B cell (primary cell): ENCODE measurements around the gene SNTB2. TPM values are rescaled to one million over a fixed set of nuclear protein-coding genes. Genes with fewer than 3 reads are reported as not detected.

Experiments used
- ATAC-seq: fragments of 200-7000 bp; cut with Tn5 transposase; one replicate; pipeline ENCODE4 v1.10.0; 2021; ENCODE audit warnings: low read depth, mild to moderate bottlenecking, moderate number of reproducible peaks, moderate library complexity
- CTCF ChIA-PET: fragments of 350-600 bp; sonication (Branson Sonifier 250); formaldehyde crosslinking; loops from one replicate; lab custom pipeline; 2021; ENCODE audit warnings: antibody characterized with exemption, inconsistent platforms; lab: Charles Lee
- POLR2A ChIA-PET: fragments of 350-600 bp; sonication (Branson Sonifier 250); formaldehyde crosslinking; loops from one replicate; lab custom pipeline; 2021; ENCODE audit warnings: antibody characterized with exemption; lab: Charles Lee
- DNase-seq: peaks from one replicate; pipeline ENCODE4 v3.0.0; 2013
- H2AFZ ChIP-seq: 2 replicates; pipeline ENCODE4 v1.6.1; 2012; ENCODE audit warnings: mild to moderate bottlenecking, low read depth, low read length; ENCODE audit not compliant: insufficient read depth, poor library complexity, severe bottlenecking
- H3K27ac ChIP-seq, 2 donors: 1 replicate in 1 of 2; 2 replicates in 1 of 2; pipeline ENCODE4 v1.5.1; 2012 to 2013; ENCODE audit warnings: low read length in 2 of 2, mild to moderate bottlenecking in 2 of 2, moderate library complexity in 1 of 2
- H3K27me3 ChIP-seq, 4 experiments: fragments of 200-600 bp in 1 of 4; sonication (generic) in 1 of 4; replicated peaks in 1 of 4; 1 replicate in 2 of 4; 2 replicates in 2 of 4; pipeline versions ENCODE4 v1.6.1 to v1.7.0; 2013 to 2016; ENCODE audit warnings: low read length in 3 of 4, mild to moderate bottlenecking in 2 of 4, mixed read lengths in 1 of 4, moderate library complexity in 1 of 4; ENCODE audit not compliant: insufficient read depth in 4 of 4, control insufficient read depth in 3 of 4; ENCODE audit errors: control extremely low read depth in 1 of 4
- H3K36me3 ChIP-seq, 2 experiments: replicated peaks in 1 of 2; 1 replicate in 1 of 2; 2 replicates in 1 of 2; pipeline versions ENCODE4 v1.6.1 to v1.7.1; 2013; ENCODE audit warnings: low read length in 1 of 2; ENCODE audit not compliant: insufficient read depth in 2 of 2, control insufficient read depth in 1 of 2; ENCODE audit errors: control extremely low read depth in 1 of 2, extremely low read depth in 1 of 2
- H3K4me1 ChIP-seq, 2 donors: fragments of 200-600 bp in 1 of 2; sonication (generic) in 1 of 2; 1 replicate in 1 of 2; 2 replicates in 1 of 2; pipeline versions ENCODE4 v1.5.1 to v1.6.1; 2013 to 2017; ENCODE audit warnings: low read length in 2 of 2; ENCODE audit not compliant: control insufficient read depth in 2 of 2, insufficient read depth in 2 of 2
- H3K4me2 ChIP-seq: replicated peaks from 2 replicates; pipeline ENCODE3; 2012; ENCODE audit warnings: mild to moderate bottlenecking, low read depth, low read length; ENCODE audit not compliant: poor library complexity, severe bottlenecking
- H3K4me3 ChIP-seq, 5 experiments: fragments of 200-600 bp in 1 of 5; sonication (generic) in 1 of 5; 1 replicate in 3 of 5; 2 replicates in 2 of 5; pipeline versions ENCODE4 v1.5.1 to v1.7.0; 2011 to 2016; ENCODE audit warnings: low read length in 4 of 5, mild to moderate bottlenecking in 4 of 5, low read depth in 2 of 5, control low read depth in 1 of 5, moderate library complexity in 1 of 5; ENCODE audit not compliant: insufficient read depth in 1 of 5; ENCODE audit errors: control extremely low read depth in 1 of 5, extremely low read depth in 1 of 5
- H3K79me2 ChIP-seq: fragments of 200-600 bp; sonication (generic); one replicate; pipeline ENCODE4 v1.6.0; 2016; ENCODE audit warnings: low read length; ENCODE audit not compliant: control insufficient read depth, insufficient read depth
- H3K9ac ChIP-seq: fragments of 200-600 bp; sonication (generic); 2 replicates; pipeline ENCODE4 v1.6.1; 2017; ENCODE audit warnings: mild to moderate bottlenecking, low read length, moderate library complexity
- H3K9me3 ChIP-seq, 3 donors: one replicate each; pipeline versions ENCODE4 v1.6.1 to v1.7.1; 2013; ENCODE audit warnings: low read length in 2 of 3; ENCODE audit not compliant: control insufficient read depth in 2 of 3, insufficient read depth in 1 of 3; ENCODE audit errors: control extremely low read depth in 1 of 3
- H4K20me1 ChIP-seq: 2 replicates; pipeline ENCODE4 v1.6.0; 2012; ENCODE audit warnings: mild to moderate bottlenecking, low read length; ENCODE audit not compliant: insufficient read depth, control insufficient read depth, poor library complexity, severe bottlenecking
- H3K27ac Mint-ChIP-seq: one replicate; pipeline ENCODE4 v1.8.0; 2021; ENCODE audit warnings: mixed read lengths
- H3K27me3 Mint-ChIP-seq: one replicate; pipeline ENCODE4 v1.8.0; 2021; ENCODE audit warnings: mixed read lengths
- H3K4me1 Mint-ChIP-seq: one replicate; pipeline ENCODE4 v1.8.0; 2021; ENCODE audit warnings: mixed read lengths
- H3K4me3 Mint-ChIP-seq: one replicate; pipeline ENCODE4 v1.8.0; 2021; ENCODE audit warnings: mixed read lengths
- H3K9me3 Mint-ChIP-seq: one replicate; pipeline ENCODE4 v1.8.0; 2022; ENCODE audit warnings: mixed read lengths; ENCODE audit not compliant: insufficient read depth
- CTCF ChIP-seq: fragments of 200-600 bp; IDR thresholded peaks from one replicate; pipeline ENCODE4 v1.8.0; 2022; ENCODE audit warnings: antibody characterized with exemption, mild to moderate bottlenecking
- EZH2 ChIP-seq: IDR thresholded peaks from 2 replicates; pipeline ENCODE4 v1.6.1; 2012; ENCODE audit warnings: borderline replicate concordance, low read depth, mild to moderate bottlenecking, moderate library complexity, low read length; ENCODE audit not compliant: insufficient read depth, poor library complexity, severe bottlenecking
- WGBS: methylation state at CpG from one replicate; pipeline ENCODE4 v1.1.5; 2013; ENCODE audit warnings: missing lambda C conversion rate; ENCODE audit not compliant: insufficient coverage; 5-methylcytosine and 5-hydroxymethylcytosine counted together
- intact Hi-C: fragments of 100-400 bp; cut with micrococcal nuclease; formaldehyde crosslinking; loops from one replicate; pipeline ENCODE4 v1.10.0; 2022
- polyA plus RNA-seq: library from polyadenylated mRNA; depleted of rRNA; stranded (reverse); fragments of >200 nt; gene quantifications from 2 replicates; pipeline ENCODE4 v1.2.3, GENCODE V29; 2012
- total RNA-seq, 2 donors: library from RNA; stranded (reverse); fragments of 120-200 nt in 1 of 2; gene quantifications; 1 replicate in 1 of 2; 2 replicates in 1 of 2; pipeline versions ENCODE4 v1.2.3 to v1.2.4, GENCODE V29; 2013 to 2022

Gene SNTB2
- total and polyA plus RNA-seq, 2 donors (not counting 1 experiment from before 2014, with no cell fraction given) = 3.8 to 16.2 TPM

GRCh38 chr16:69244336-69244735, 57.4 kb downstream of the SNTB2 start:
- H3K36me3 ChIP-seq = peaks cover 3 to 8% of the 10 kb centered on the region in 2 experiments
- Mint-ChIP-seq H3K27ac (no peak overlapping the region), H3K9me3 (no peaks in the 10 kb centered on the region), H3K4me1 (no peaks in the 10 kb centered on the region), H3K4me3 (no peak overlapping the region), H3K27me3 (no peaks in the 10 kb centered on the region)
- H3K4me1 ChIP-seq = no peaks in the 10 kb centered on the region
- no peaks in the 10 kb centered on the region for H3K27me3 ChIP-seq
- ATAC-seq = no peak
- ChIA-PET POLR2A (no interaction called here), CTCF (no interaction called here)
- no peak overlapping the region for H3K27ac ChIP-seq
- no peak overlapping the region for H2AFZ ChIP-seq
- H3K9me3 ChIP-seq = no peaks in the 10 kb centered on the region
- H3K4me3 ChIP-seq = no peak overlapping the region
- TF ChIP-seq CTCF (no peak), EZH2 (no peak)
- no CpG with 5 or more reads among the region's 1 CpG for WGBS
- H3K4me2 ChIP-seq = no peak overlapping the region
- no peak for DNase-seq
- intact Hi-C loops = no loop called here
- no peak overlapping the region for H3K9ac ChIP-seq
- H3K79me2 ChIP-seq = no peaks in the 10 kb centered on the region
- no peaks in the 10 kb centered on the region for H4K20me1 ChIP-seq

GRCh38 chr16:69250081-69250480, 63.1 kb downstream of the SNTB2 start:
- Mint-ChIP-seq H3K4me1 (no peaks in the 10 kb centered on the region), H3K4me3 (no peak overlapping the region), H3K27me3 (no peaks in the 10 kb centered on the region), H3K27ac (no peak overlapping the region), H3K9me3 (no peaks in the 10 kb centered on the region)
- Histone ChIP-seq H3K27me3 (no peaks in the 10 kb centered on the region), H3K4me1 (no peaks in the 10 kb centered on the region), H3K4me3 (no peak overlapping the region), H3K9ac (no peak overlapping the region), H3K9me3 (no peaks in the 10 kb centered on the region), H2AFZ (no peak overlapping the region), H3K27ac (no peak overlapping the region), H3K79me2 (no peaks in the 10 kb centered on the region), H4K20me1 (no peaks in the 10 kb centered on the region), H3K36me3 (peaks cover 3 to 8% of the 10 kb centered on the region in 2 experiments), H3K4me2 (no peak overlapping the region)
- CTCF ChIA-PET = interaction anchor here (0.6 kb wide), 1 partner anchor 1526 kb away, joined by 3 read pairs; no protein-coding TSS in a partner anchor
- ATAC-seq (no peak), DNase-seq (no peak)
- TF ChIP-seq CTCF (no peak), EZH2 (no peak)
- intact Hi-C loops = no loop called here
- POLR2A ChIA-PET = no interaction called here
- no CpG with 5 or more reads among the region's 3 CpGs for WGBS
